CD4-positive, alpha-beta T cell (primary cell): ENCODE measurements around the gene CKB. TPM values are rescaled to one million over a fixed set of nuclear protein-coding genes. Genes with fewer than 3 reads are reported as not detected.

Experiments
- ATAC-seq: fragments of 200-7000 bp; cut with Tn5 transposase; one replicate; pipeline ENCODE4 v1.10.0; 2022; ENCODE audit warnings: mild to moderate bottlenecking; ENCODE audit not compliant: poor library complexity
- CTCF ChIA-PET: fragments of 350-600 bp; sonication (Branson Sonifier 250); formaldehyde crosslinking; loops from one replicate; lab custom pipeline; 2021; ENCODE audit warnings: antibody characterized with exemption, inconsistent platforms; lab: Charles Lee
- POLR2A ChIA-PET: fragments of 350-600 bp; sonication (Branson Sonifier 250); formaldehyde crosslinking; loops from one replicate; lab custom pipeline; 2021; ENCODE audit warnings: antibody characterized with exemption, inconsistent platforms; lab: Charles Lee
- DNase-seq, 14 experiments: peaks; one replicate each; pipeline ENCODE4 v3.0.0-alpha.2; 2013 to 2020; ENCODE audit warnings: mixed read lengths in 2 of 14
- H3K27ac ChIP-seq, 2 donors: one replicate each; pipeline versions ENCODE4 v1.5.1 to v1.7.0; 2013; ENCODE audit warnings: low read length in 2 of 2, low read depth in 1 of 2, mild to moderate bottlenecking in 1 of 2
- H3K27me3 ChIP-seq, 2 experiments: 1 replicate in 1 of 2; 2 replicates in 1 of 2; pipeline versions ENCODE4 v1.6.1 to v1.7.0; 2013; ENCODE audit warnings: low read length in 2 of 2, control low read depth in 1 of 2, mild to moderate bottlenecking in 1 of 2, moderate library complexity in 1 of 2; ENCODE audit not compliant: insufficient read depth in 2 of 2, control insufficient read depth in 1 of 2
- H3K36me3 ChIP-seq: one replicate; pipeline ENCODE4 v1.6.1; 2013; ENCODE audit warnings: low read length, control low read depth; ENCODE audit not compliant: insufficient read depth
- H3K4me1 ChIP-seq: one replicate; pipeline ENCODE4 v1.6.1; 2013; ENCODE audit warnings: low read length, control low read depth; ENCODE audit not compliant: insufficient read depth
- H3K4me3 ChIP-seq: one replicate; pipeline ENCODE4 v1.5.1; 2013; ENCODE audit warnings: mild to moderate bottlenecking, low read length, moderate library complexity
- H3K9me3 ChIP-seq, 2 experiments: 1 replicate in 1 of 2; 2 replicates in 1 of 2; pipeline versions ENCODE4 v1.6.1 to v1.7.0; 2013; ENCODE audit warnings: low read length in 2 of 2, mild to moderate bottlenecking in 2 of 2, control low read depth in 1 of 2, moderate library complexity in 1 of 2; ENCODE audit not compliant: control insufficient read depth in 1 of 2, insufficient read depth in 1 of 2
- H3K27ac Mint-ChIP-seq: one replicate; pipeline ENCODE4 v1.8.0; 2020; ENCODE audit warnings: mixed read lengths
- H3K27me3 Mint-ChIP-seq: one replicate; pipeline ENCODE4 v1.8.0; 2021; ENCODE audit warnings: mixed read lengths
- H3K36me3 Mint-ChIP-seq: one replicate; pipeline ENCODE4 v1.8.0; 2021; ENCODE audit warnings: low read depth, mixed read lengths
- H3K4me1 Mint-ChIP-seq: one replicate; pipeline ENCODE4 v1.8.0; 2021; ENCODE audit warnings: low read depth, mixed read lengths
- H3K4me3 Mint-ChIP-seq: one replicate; pipeline ENCODE4 v1.8.0; 2020; ENCODE audit warnings: mild to moderate bottlenecking, mixed read lengths
- H3K9me3 Mint-ChIP-seq: one replicate; pipeline ENCODE4 v1.8.0; 2020; ENCODE audit warnings: mixed read lengths
- intact Hi-C, 2 experiments: fragments of 100-400 bp; cut with DNase I in 1 of 2; cut with micrococcal nuclease in 1 of 2; formaldehyde crosslinking; loops; one replicate each; pipeline versions ENCODE4 v1.15.1 to v1.9.0; 2023 to 2025; cut with DNase I, micrococcal nuclease
- total RNA-seq, 174 experiments: library from RNA in 2 of 174; stranded (reverse) in 2 of 174; gene quantifications; one replicate each; pipeline ENCODE4 v1.2.3 and lab custom pipeline; 2021 to 2026
- TF ChIP-seq, protein P1 (sequence below): fragments of 200-600 bp; IDR thresholded peaks from one replicate; pipeline ENCODE4 v1.8.0; 2022; ENCODE audit warnings: antibody characterized with exemption, mild to moderate bottlenecking

The CKB gene
- total RNA-seq, 2 experiments from 2014 or later = 5.8 to 6.6 TPM

DNA sequence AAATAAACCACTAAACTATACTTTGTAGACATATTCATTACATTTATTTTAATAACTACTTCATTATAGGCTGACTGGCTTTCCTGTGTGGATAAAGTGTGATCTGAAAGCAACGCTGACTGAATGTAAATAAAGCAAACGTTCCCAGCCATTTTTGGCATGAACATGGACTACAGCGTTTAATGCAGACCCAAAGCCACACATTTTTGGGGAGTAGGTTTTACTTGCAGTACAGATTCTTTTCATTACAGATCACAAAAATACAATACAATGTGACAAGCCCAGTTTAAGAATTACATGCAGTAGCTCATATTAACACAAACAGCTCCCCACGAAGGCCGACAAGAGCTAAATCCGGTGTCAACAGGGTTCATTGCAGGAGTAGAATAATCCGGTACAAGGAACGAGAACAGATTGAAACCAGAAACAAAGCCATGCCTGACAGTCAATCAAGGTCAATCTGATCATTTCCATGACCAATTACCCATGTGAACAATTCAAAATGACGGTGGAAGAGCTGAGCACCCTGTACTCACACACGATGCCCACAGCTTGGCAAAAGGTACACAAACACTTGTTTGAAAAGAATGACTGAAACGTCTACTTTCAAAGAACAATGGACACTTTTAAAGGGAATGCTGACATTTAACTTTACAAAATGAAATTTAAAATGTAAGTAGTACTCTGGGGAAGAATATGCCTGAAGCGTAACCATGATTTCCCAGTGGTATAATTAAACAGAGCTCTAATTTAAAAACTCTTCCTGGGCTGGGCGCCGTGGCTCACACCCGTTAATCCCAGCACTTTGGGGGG is 34.5 kb upstream of the CKB start:
- no peak for DNase-seq
- H3K9me3 ChIP-seq = no peaks in the 10 kb centered on the region
- no peaks in the 10 kb centered on the region for H3K27me3 ChIP-seq
- Mint-ChIP-seq H3K4me3 (no peak overlapping the region), H3K27me3 (no peaks in the 10 kb centered on the region), H3K27ac (peak overlapping the region; percentile 36), H3K36me3 (peaks cover 57% of the 10 kb centered on the region), H3K4me1 (peaks cover 58% of the 10 kb centered on the region), H3K9me3 (no peaks in the 10 kb centered on the region)
- peaks cover 40% of the 10 kb centered on the region for H3K4me1 ChIP-seq
- TF ChIP-seq, protein P1, sequence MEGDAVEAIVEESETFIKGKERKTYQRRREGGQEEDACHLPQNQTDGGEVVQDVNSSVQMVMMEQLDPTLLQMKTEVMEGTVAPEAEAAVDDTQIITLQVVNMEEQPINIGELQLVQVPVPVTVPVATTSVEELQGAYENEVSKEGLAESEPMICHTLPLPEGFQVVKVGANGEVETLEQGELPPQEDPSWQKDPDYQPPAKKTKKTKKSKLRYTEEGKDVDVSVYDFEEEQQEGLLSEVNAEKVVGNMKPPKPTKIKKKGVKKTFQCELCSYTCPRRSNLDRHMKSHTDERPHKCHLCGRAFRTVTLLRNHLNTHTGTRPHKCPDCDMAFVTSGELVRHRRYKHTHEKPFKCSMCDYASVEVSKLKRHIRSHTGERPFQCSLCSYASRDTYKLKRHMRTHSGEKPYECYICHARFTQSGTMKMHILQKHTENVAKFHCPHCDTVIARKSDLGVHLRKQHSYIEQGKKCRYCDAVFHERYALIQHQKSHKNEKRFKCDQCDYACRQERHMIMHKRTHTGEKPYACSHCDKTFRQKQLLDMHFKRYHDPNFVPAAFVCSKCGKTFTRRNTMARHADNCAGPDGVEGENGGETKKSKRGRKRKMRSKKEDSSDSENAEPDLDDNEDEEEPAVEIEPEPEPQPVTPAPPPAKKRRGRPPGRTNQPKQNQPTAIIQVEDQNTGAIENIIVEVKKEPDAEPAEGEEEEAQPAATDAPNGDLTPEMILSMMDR = no peak
- peaks cover 34% of the 10 kb centered on the region for H3K36me3 ChIP-seq
- H3K27ac ChIP-seq = no peak overlapping the region
- intact Hi-C loops = no loop called here
- CTCF ChIA-PET = interaction anchor here (1.0 to 1.4 kb wide), 2 partner anchors 35 to 38 kb away, joined by 3 read pairs; no protein-coding TSS in a partner anchor
- no peak overlapping the region for H3K4me3 ChIP-seq
- POLR2A ChIA-PET = interaction anchor here (1.8 kb wide), 1 partner anchor 158 kb away, joined by 6 read pairs; the partner anchor contains the start of genes XRCC3 and ZFYVE21
- ATAC-seq = no peak

DNA sequence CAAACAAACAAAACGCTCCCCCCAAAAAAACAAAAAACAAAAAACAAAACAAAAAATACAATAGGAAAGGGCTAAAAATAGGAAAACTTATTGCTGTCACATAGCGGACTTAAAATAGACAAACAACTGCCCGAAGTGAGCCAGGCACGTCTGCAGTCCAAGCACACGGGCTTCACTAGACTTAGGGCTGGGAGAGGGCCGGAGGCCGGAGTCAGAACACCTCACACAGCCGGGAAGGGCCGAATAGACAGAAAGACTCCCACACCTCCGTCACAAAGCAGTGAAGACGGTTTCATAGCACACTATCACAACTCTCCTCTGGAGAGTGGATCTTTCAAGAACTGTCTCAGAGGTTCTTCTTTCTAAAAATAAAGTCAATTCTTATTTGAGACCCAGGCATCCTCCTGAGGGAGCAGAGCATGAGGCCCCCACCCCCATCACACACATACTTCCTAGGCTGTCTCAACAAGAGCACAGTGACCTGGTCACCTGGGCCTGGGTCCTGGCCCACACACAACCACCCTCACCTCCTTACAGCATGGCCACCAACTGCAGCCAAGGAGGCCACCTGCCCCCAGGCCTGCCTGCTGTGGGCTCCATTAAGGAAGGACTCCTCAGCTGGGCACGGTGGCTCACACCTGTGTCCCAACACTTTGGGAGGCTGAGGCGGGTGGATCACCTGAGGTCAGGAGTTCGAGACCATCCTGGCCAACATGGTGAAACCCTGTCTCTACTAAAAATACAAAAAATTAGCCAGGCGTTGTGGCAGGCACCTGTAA is 33.1 kb upstream of the CKB start:
- no peaks in the 10 kb centered on the region for H3K27me3 Mint-ChIP-seq
- Histone ChIP-seq H3K27me3 (no peaks in the 10 kb centered on the region), H3K9me3 (no peaks in the 10 kb centered on the region), H3K36me3 (peaks cover 34% of the 10 kb centered on the region), H3K27ac (no peak overlapping the region), H3K4me1 (peaks cover 28% of the 10 kb centered on the region), H3K4me3 (no peak overlapping the region)
- TF ChIP-seq, protein P1 = no peak
- intact Hi-C loops = no loop called here
- H3K4me1 Mint-ChIP-seq = peaks cover 45% of the 10 kb centered on the region
- POLR2A ChIA-PET = no interaction called here
- DNase-seq = no peak
- H3K9me3 Mint-ChIP-seq = no peaks in the 10 kb centered on the region
- ATAC-seq = no peak
- H3K36me3 Mint-ChIP-seq = peaks cover 44% of the 10 kb centered on the region
- H3K4me3 Mint-ChIP-seq = no peak overlapping the region
- H3K27ac Mint-ChIP-seq = peak overlapping the region; percentile 5
- CTCF ChIA-PET = no interaction called here

DNA sequence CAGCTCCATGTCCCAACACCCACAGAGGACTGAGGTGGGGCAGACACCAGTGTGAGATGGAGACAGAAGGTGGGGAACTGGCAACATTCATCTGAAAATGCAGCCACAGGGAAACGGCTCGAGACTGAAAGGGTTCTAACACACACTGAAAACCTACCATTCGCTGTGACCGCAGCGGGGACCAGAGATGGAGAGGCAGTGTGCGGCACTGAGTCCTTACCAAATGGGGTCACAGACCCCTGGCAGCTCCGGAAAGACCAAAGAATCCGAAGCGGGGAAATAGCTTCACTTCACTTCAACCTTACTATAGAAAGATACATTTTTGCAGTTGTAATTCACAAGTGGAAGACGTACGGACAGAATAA is 30.2 kb upstream of the CKB start:
- DNase-seq (no peak), ATAC-seq (no peak)
- no peaks in the 10 kb centered on the region for H3K27me3 Mint-ChIP-seq
- H3K9me3 Mint-ChIP-seq = no peaks in the 10 kb centered on the region
- Histone ChIP-seq H3K27me3 (no peaks in the 10 kb centered on the region), H3K36me3 (peaks cover 7% of the 10 kb centered on the region), H3K27ac (no peak overlapping the region), H3K4me1 (peaks cover 8% of the 10 kb centered on the region), H3K4me3 (no peak overlapping the region), H3K9me3 (no peaks in the 10 kb centered on the region)
- no peak overlapping the region for H3K27ac Mint-ChIP-seq
- ChIA-PET CTCF (interaction anchor here (1.1 to 1.4 kb wide), 2 partner anchors 34 kb away, joined by 3 read pairs; no protein-coding TSS in a partner anchor), POLR2A (interaction anchor here (0.8 kb wide), 1 partner anchor 9 kb away, joined by 6 read pairs; the partner anchor contains the start of genes BAG5 and COA8)
- TF ChIP-seq, protein P1 = no peak
- H3K4me3 Mint-ChIP-seq = no peak overlapping the region
- H3K36me3 Mint-ChIP-seq = peaks cover 15% of the 10 kb centered on the region
- H3K4me1 Mint-ChIP-seq = peaks cover 16% of the 10 kb centered on the region
- intact Hi-C loops = no loop called here
